NCI-H128 (cell line): ENCODE measurements around the gene CHAD.

Experiments used
- DNase-seq: peaks from one replicate; lab custom pipeline; 2025; ENCODE audit not compliant: unreplicated experiment; lab: John Stamatoyannopoulos, UW

The CHAD gene, protein sequence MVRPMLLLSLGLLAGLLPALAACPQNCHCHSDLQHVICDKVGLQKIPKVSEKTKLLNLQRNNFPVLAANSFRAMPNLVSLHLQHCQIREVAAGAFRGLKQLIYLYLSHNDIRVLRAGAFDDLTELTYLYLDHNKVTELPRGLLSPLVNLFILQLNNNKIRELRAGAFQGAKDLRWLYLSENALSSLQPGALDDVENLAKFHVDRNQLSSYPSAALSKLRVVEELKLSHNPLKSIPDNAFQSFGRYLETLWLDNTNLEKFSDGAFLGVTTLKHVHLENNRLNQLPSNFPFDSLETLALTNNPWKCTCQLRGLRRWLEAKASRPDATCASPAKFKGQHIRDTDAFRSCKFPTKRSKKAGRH

DNA sequence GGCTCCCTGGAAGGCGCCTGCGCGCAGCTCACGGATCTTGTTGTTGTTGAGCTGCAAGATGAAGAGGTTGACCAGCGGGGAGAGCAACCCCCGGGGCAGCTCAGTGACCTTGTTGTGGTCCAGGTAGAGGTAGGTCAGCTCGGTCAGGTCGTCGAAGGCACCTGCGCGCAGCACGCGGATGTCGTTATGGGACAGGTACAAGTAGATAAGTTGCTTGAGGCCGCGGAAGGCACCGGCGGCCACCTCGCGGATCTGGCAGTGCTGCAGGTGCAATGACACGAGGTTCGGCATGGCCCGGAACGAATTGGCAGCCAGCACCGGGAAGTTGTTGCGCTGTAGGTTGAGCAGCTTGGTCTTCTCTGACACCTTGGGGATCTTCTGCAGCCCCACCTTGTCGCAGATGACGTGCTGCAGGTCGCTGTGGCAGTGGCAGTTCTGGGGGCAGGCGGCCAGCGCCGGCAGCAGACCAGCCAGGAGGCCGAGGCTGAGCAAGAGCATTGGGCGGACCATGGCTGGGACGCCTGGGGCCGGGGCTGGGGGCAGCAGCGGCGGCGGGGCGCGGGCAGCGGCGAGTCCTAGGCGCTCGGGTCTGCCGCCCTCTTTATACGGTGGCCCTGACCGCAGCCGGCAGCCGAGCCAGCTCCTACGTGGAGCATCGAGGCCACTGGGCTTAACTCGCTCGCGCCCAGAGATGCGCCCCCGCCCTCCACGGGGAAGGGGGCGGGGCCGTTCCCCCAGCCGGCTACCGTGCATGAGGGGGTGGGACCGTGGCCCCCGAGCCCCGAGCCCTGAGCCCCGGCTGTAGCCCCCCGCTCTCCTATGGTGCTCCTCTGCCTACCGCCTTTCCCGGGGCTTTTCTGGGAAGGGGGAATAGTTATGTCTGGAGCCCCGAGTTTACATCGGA lies at the start of gene CHAD:
CHAD (minus strand) TSS at position 577 of the 904 bp plus-strand sequence; CDS start at position 510, 67 bp downstream.
- DNase-seq = no peak

DNA sequence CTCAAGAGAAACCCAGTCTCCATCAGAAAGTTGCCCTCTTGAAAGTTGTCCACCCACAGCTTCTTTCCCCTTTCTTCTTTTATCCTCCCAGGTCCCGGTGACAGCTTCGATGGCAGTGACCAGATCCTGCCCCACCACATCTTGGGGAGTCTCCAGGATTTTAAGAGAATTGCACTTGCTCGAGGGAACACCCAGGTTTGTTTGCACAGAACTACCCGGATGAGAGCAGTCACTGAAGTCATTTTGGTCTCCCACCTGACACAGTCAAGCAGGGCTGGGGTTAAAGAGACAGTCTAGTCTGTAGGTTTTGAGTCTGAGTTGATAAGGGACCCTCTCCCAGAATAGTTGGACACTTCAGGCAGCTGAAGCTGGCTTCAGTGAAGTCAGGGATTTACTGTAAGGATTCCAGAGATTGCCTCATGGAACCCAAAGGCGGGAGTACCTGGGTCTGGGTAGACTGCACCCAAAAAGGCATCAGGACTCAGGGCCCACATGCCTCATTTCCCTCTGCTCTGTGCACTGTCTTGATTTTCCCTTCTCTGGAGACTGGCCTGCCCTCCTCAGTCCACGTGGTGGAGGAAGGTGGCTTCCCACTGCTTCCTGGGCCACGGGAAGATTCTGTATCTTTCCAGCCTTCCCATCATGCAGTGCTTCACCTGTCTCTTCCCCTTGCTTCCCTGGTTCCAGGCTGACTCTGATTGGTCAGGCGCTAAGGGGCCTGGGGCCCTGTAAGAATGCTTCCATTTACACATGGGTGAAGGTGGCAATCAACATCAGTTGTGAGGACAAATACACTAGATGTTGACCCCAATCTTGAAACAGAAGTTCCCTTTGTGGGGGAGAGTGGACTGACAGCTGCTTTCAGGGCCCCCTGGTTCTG lies 49.1 kb upstream of the CHAD start:
- no peak for DNase-seq

DNA sequence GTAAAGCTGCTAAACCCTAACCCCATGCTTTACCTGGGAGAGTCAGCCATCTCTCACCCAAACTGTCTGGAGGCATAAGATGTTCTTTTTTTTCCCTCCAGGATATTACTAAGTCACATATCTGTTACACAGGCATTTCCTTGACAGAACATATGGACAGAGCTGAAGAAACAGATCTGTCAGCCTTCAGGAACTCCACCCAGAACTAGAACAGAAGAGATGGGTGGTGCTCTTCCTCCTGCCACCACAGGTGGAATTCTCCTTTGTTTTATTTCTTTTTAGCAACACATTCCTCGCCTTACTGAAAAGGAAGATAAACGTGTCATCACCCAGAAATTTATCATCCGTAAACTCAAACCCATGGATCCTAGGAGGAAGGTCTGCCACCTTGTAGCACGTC lies 48.3 kb upstream of the CHAD start:
- DNase-seq = no peak

- no peak for DNase-seq
These were observed 46.4 kb upstream of the CHAD start for GRCh38 chr17:50514936-50515702.

DNA sequence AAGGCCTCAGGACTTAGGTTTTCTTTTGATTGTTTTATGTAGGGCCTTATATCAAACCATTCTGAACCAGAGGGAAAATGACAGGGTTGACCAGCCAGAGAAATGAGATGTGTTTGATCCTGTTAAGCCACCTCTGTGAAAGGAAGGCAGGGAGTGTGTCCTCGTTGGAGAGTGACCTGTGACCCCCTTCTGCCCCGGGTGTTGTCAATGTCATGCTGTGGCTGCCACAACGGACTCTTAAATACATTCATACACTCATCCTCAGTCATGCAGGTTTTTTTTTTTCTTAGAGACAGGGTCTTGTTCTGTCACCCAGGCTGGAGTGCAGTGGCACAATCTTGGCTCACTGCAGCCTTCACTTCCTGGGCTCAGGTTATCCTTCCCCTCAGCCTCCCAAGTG lies 45.7 kb upstream of the CHAD start:
- no peak for DNase-seq

DNA sequence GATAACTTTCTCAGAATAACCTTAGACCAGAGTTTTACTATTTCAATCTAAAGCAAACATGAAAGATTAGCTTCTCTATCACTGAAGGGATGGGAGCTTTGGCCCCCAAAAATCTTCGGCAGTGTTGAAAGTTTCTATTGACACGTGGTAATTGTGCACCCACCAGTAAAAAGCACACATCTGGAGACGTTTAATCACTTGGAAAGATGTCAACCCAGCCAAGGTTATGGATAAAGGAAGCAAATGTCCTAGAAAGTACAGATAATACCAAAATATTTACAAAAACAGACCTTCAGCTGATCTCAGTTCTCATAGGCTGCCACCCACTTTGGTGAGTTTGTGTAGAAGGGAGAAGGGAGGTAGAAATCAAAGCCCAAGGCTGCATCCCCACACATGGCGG lies 44.8 kb upstream of the CHAD start:
- no peak for DNase-seq

GRCh38 chr17:50511058-50511457 lies 42.4 kb upstream of the CHAD start:
- no peak for DNase-seq

DNA sequence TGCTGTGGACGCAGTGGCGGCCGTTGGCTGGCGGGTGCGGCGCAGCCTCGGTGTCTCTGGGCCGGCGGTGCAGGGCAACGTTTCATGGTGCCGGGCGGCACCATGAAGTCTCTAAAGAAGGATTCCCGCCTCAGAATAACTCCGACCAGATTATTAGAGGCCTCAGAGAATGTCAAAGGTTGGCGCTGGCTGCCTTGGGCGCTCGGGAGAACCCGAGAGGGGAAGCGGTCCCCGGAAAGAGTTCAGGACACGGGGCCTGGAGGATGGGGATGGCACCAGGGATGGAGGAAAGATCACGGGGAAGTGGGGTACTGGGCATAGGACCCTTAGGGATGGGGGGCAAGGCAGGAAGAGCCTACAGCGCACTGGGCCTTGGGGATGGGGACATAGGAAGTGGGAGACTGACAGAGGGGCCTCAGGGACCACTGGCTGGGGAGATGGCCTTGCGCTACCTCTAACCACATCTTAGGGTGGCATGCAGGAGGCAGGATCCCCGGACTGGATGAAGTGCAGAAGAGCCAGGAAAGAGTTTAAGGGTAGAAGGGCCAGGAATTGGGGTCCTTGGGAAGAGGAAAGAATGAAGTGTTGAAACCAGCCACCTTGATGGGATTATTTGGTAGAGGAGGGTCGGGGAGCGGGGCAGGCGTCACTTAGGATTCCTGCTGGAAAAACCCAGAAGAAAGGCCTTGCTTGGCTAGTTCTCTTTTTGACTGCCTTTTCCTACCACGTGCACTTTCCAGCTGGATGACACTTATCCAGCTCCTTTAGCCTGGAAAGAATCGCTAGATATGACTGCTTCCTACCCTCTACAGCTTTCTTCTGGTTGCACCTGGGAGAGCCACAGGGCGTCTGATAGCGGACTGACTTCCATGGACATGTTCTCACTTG lies 40.1 kb upstream of the CHAD start:
- no peak for DNase-seq

DNA sequence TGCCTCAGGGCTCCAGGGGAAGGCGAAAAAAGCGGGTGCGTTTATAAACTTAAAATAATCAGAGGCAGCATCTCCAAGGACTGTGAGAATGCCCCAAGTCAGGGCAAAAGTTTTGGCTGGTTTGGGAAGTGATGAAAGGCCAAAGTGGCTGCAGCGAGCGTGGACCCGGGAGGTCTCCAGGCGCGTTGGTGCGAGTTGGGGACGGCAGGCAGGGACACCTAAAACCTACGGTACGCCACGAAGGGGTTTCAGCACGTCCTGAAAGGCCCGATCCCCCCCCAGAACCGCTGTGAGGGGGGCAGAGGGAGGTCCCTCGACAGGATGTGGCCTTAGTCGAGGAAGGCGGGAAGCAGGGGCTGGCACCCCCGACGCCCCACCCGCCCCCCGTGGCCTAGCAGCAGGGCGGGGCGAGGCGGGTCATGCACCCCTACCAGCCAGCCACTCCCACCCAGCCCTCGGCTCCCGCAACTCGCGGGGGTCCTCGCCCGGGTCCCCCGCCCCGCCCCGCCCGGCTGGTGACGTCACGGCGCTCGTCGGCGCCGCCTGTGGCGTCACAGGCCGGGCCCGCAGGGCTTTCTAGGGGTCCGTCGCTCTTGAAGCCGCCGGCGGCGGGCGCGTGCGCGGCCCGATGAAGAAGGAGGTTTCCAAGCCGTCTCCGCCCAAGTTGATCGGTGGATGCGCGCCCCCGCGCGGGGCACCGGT lies 39.3 kb upstream of the CHAD start, which contains the start of gene MYCBPAP:
MYCBPAP (plus strand) TSS at position 569 of the 702 bp plus-strand sequence. CDS start 236 bp downstream, outside the sequence.
- peak; percentile 4 for DNase-seq

GRCh38 chr17:50506298-50506697 lies 37.6 kb upstream of the CHAD start:
- DNase-seq = no peak

DNA sequence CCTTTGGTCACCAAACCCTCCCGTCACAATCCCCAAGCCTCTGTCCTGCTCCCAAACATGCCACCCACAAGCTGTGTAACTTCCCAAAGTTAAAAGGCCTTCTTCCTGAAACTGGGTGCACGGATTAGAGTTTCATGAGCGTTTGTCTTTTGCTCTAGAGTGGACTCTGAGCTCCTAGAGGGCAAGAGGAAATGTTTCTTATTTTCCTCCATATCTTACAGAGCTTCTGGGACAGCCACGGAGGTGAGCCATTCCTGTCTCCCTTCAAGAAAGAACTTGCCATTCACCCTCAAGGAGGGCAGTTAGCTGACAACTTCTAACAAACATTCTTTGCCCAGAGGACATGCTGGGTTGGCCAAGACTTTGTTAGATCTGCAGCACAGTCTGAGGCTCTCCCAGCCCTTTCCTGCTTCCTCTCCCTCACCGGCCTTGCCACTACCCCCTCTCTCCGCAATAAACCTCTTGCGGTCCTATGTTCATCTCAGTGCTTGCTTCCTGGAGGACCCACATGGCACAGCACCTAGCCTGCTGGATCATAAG lies 37.0 kb upstream of the CHAD start:
- no peak for DNase-seq

- no peak for DNase-seq
These were observed 33.8 kb upstream of the CHAD start for GRCh38 chr17:50502301-50502990.

DNA sequence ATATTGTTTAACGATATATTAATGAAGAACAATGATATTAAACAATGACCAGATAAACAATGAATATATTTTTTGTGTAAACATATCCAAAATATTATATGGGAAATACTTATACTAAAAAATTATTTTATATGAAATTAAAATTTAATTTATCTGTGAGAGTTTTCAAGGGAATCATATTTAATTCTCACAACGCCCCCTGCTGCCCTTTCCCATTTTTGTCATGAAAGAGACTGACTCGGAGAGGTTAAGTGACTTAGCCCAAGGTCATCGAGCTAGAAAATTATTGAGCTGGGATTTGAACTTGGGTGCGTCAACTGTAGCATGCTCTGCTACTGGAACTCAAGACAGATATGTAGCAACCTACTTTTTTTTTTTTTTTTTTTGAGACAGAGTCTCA lies 32.4 kb upstream of the CHAD start:
- DNase-seq = no peak

- no peak for DNase-seq
These were observed 31.0 kb upstream of the CHAD start for GRCh38 chr17:50499721-50500120.

- DNase-seq = no peak
These were observed 30.6 kb upstream of the CHAD start for GRCh38 chr17:50499270-50499669.

DNA sequence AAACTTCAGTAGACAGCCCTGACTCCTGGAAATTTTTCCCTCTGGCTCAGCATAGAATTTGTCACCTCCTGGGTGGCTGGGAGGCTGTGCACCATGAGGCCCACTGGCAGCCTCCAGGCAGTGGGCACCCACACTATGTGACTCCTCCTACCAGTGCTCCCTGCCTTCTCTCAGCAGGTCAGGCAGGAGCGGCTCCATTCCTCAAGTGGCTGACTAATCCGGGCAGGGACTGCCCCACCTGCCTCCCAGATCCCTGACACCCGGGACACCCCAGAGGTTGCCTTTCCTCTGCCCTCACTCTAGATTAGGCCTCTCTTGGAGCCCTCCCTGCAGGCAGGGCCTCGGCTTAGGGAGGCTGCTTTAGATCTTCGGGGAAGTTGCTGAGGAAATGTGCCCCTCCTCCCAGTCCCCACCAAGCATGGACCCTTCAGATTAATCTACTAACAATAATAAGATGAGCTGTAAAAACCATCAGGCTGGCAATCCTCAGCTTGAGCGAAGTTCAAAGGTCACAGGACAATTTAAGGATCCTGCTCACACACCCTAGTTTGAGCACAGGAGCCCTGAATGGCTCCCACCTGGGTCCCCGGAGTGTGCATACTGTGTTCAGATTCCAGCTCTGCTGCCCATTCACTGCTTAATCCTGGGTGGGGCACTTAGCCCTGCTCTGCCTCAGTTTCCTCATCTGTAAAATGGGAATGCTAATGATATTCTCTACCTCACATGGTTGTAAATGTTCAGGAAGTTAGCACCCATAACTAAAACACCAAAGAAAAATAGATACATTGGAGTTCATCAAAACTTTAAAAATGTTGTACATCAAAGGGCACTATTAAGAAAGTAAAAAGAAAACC lies 29.6 kb upstream of the CHAD start:
- no peak for DNase-seq

DNA sequence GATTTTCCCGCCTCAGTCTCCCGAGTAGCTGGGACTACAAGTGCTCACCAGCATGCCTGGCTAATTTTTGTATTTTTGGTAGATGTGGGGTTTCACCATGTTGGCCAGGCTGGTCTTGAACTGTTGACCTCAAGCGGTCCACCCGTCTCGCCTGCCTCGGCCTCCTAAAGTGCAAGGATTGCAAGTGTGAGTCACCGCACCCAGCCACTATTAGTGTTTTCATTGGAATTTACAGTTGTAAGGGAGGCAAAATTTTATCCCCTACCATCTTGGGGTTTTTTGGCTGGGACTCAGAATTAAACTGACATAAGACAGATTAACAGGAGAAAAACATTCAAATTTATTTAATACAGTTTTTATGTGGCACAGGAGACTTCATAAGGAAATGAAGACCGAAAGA lies 27.2 kb upstream of the CHAD start:
- DNase-seq = no peak
